CD4-positive, alpha-beta memory T cell (primary cell): ENCODE results near the gene ZNF829. TPM values are rescaled to one million over a fixed set of nuclear protein-coding genes. Genes with fewer than 3 reads are reported as not detected.
A peak's percentile ranks its signal among the peaks of the same experiment; 100 is the strongest.

Experiments
- CTCF ChIA-PET: fragments of 350-600 bp; sonication (Branson Sonifier 250); formaldehyde crosslinking; loops from one replicate; lab custom pipeline; 2021; ENCODE audit warnings: inconsistent platforms; ENCODE audit not compliant: partially characterized antibody; lab: Charles Lee
- POLR2A ChIA-PET: fragments of 350-600 bp; sonication (Branson Sonifier 250); formaldehyde crosslinking; loops from one replicate; lab custom pipeline; 2021; ENCODE audit not compliant: partially characterized antibody; lab: Charles Lee
- DNase-seq, 5 donors: peaks; one replicate each; pipeline versions ENCODE4 v3.0.0 to v3.0.0-alpha.2; 2020 to 2022; ENCODE audit warnings: mixed read lengths in 1 of 5
- H3K27ac ChIP-seq: one replicate; pipeline ENCODE4 v1.7.0; 2013; ENCODE audit warnings: low read depth, low read length
- H3K27me3 ChIP-seq: 2 replicates; pipeline ENCODE4 v1.7.0; 2013; ENCODE audit warnings: mild to moderate bottlenecking, low read length, moderate library complexity; ENCODE audit not compliant: insufficient read depth
- H3K36me3 ChIP-seq: 2 replicates; pipeline ENCODE4 v1.7.0; 2013; ENCODE audit warnings: mild to moderate bottlenecking, low read length, moderate library complexity; ENCODE audit not compliant: insufficient read depth
- H3K4me1 ChIP-seq: 2 replicates; pipeline ENCODE4 v1.7.0; 2013; ENCODE audit warnings: mild to moderate bottlenecking, low read length, moderate library complexity; ENCODE audit not compliant: insufficient read depth
- H3K4me3 ChIP-seq, 2 donors: one replicate each; pipeline ENCODE4 v1.7.0; 2013; ENCODE audit warnings: low read length in 2 of 2, mild to moderate bottlenecking in 1 of 2
- H3K9me3 ChIP-seq, 2 donors: one replicate each; pipeline ENCODE4 v1.7.0; 2013; ENCODE audit warnings: low read length in 2 of 2, control low read depth in 1 of 2; ENCODE audit not compliant: control insufficient read depth in 1 of 2
- H3K27ac Mint-ChIP-seq, 7 donors: one replicate each; pipeline ENCODE4 v1.8.0; 2020 to 2021; ENCODE audit warnings: mixed read lengths in 7 of 7, mild to moderate bottlenecking in 6 of 7, inconsistent platforms in 3 of 7, moderate library complexity in 3 of 7
- H3K27me3 Mint-ChIP-seq, 2 donors: one replicate each; pipeline ENCODE4 v1.8.0; 2020 to 2021; ENCODE audit warnings: mixed read lengths in 2 of 2
- H3K36me3 Mint-ChIP-seq, 2 donors: one replicate each; pipeline ENCODE4 v1.8.0; 2020 to 2021; ENCODE audit warnings: mixed read lengths in 2 of 2, inconsistent platforms in 1 of 2, mild to moderate bottlenecking in 1 of 2
- H3K4me1 Mint-ChIP-seq, 4 donors: one replicate each; pipeline ENCODE4 v1.8.0; 2020 to 2021; ENCODE audit warnings: mixed read lengths in 4 of 4, mild to moderate bottlenecking in 1 of 4
- H3K4me3 Mint-ChIP-seq, 8 donors: one replicate each; pipeline ENCODE4 v1.8.0; 2020 to 2021; ENCODE audit warnings: mixed read lengths in 8 of 8, mild to moderate bottlenecking in 7 of 8, moderate library complexity in 6 of 8, inconsistent platforms in 3 of 8
- H3K9me3 Mint-ChIP-seq, 8 donors: one replicate each; pipeline ENCODE4 v1.8.0; 2020 to 2021; ENCODE audit warnings: mixed read lengths in 8 of 8, mild to moderate bottlenecking in 5 of 8, inconsistent platforms in 3 of 8, moderate library complexity in 1 of 8
- intact Hi-C: fragments of 100-400 bp; cut with micrococcal nuclease; formaldehyde crosslinking; loops from one replicate; pipeline ENCODE4 v1.15.1; 2023
- polyA plus RNA-seq, 2 donors: library from polyadenylated mRNA; unstranded; fragments of 300-500 nt; fragmentation: Illumina TruSeq; gene quantifications; one replicate each; pipeline ENCODE4 v1.2.3, GENCODE V29; 2021
- total RNA-seq, 2 experiments: library from RNA; stranded (reverse); gene quantifications; one replicate each; pipeline ENCODE4 v1.2.3, GENCODE V29; 2021

ZNF829 gene
- total and polyA plus RNA-seq, 4 experiments from 2014 or later: 2.0 to 9.8 (median 6.2) TPM

GRCh38 chr19:36851898-36852297, 64.2 kb downstream of the ZNF829 start:
- Histone ChIP-seq H3K27me3 (no peaks in the 10 kb centered on the region), H3K27ac (peak overlapping the region; percentile 86), H3K4me3 (peak overlapping the region in 1 of 2 donors; percentile 88), H3K36me3 (peaks cover 4% of the 10 kb centered on the region), H3K9me3 (peaks cover 0 to 8% of the 10 kb centered on the region in 2 donors), H3K4me1 (peaks cover 29% of the 10 kb centered on the region)
- Mint-ChIP-seq H3K36me3 (peaks cover 32 to 36% of the 10 kb centered on the region in 2 donors), H3K4me3 (peak overlapping the region in 1 of 8 donors; percentile 66), H3K27ac (peak overlapping the region in 2 of 7 donors; percentile 44 to 63), H3K4me1 (peaks cover 5 to 26% (median 9%) of the 10 kb centered on the region in 4 donors), H3K27me3 (no peaks in the 10 kb centered on the region), H3K9me3 (peaks cover 0 to 26% (median 12%) of the 10 kb centered on the region in 8 donors)
- ChIA-PET POLR2A (interaction anchor here (0.6 to 5.2 kb wide), 4 partner anchors 14 to 869 kb away, joined by 3 to 183 read pairs (median 10); partner anchors contain the start of genes ZNF382, ZNF570 and ZNF790), CTCF (interaction anchor here (0.7 kb wide), 1 partner anchor 104 kb away, joined by 3 read pairs; no protein-coding TSS in a partner anchor)
- DNase-seq: no peak
- intact Hi-C loops: loop anchor here (2.0 kb wide), 4 partner anchors 185 to 615 kb away; partner anchors contain the start of genes ZNF420, ZNF461, ZNF527 and ZNF569

- Histone ChIP-seq H3K9me3 (peaks cover 0 to 5% of the 10 kb centered on the region in 2 donors), H3K27ac (peak within 1 kb of the TSS; percentile 86), H3K4me1 (peaks cover 29% of the 10 kb centered on the region), H3K36me3 (peaks cover 4% of the 10 kb centered on the region), H3K27me3 (no peaks in the 10 kb centered on the region), H3K4me3 (peak within 1 kb of the TSS; percentile 88 to 97)
- intact Hi-C loops: loop anchor here (1.0 to 2.0 kb wide), 15 partner anchors 12 to 636 kb away; partner anchors contain the start of genes ZNF260, ZNF420, ZNF461 and ZNF527
- H3K4me3 Mint-ChIP-seq: no peak within 1 kb of the TSS
- ChIA-PET CTCF (interaction anchor here (1.0 to 1.1 kb wide), 2 partner anchors 13 to 656 kb away, joined by 3 to 4 read pairs; partner anchors contain the start of gene ZNF793), POLR2A (interaction anchor here (0.8 to 5.2 kb wide), 28 partner anchors 10 to 804 kb away, joined by 3 to 183 read pairs (median 7); partner anchors contain the start of genes POLR2I, TBCB, ZFP14 and ZFP30)
- DNase-seq: peak; percentile 87 to 94 (median 89)
- no peaks in the 10 kb centered on the region for H3K27me3 Mint-ChIP-seq
- peaks cover 30 to 32% of the 10 kb centered on the region in 2 donors for H3K36me3 Mint-ChIP-seq
- H3K9me3 Mint-ChIP-seq: peaks cover 0 to 16% (median 7%) of the 10 kb centered on the region in 8 donors
- H3K27ac Mint-ChIP-seq: no peak within 1 kb of the TSS
- H3K4me1 Mint-ChIP-seq: peaks cover 5 to 24% (median 11%) of the 10 kb centered on the region in 4 donors
Observed at GRCh38 chr19:36850559-36851442, 65.3 kb downstream of the ZNF829 start, which contains the start of gene ZNF345. TSS of gene ZNF345 (plus strand) at chr19:36850876. CDS start at chr19:36876831, 25,955 bp downstream.

GRCh38 chr19:36849701-36850558, 66.2 kb downstream of the ZNF829 start:
- peaks cover 33 to 34% of the 10 kb centered on the region in 2 donors for H3K36me3 Mint-ChIP-seq
- peaks cover 0 to 11% (median 4%) of the 10 kb centered on the region in 8 donors for H3K9me3 Mint-ChIP-seq
- H3K27me3 Mint-ChIP-seq: no peaks in the 10 kb centered on the region
- H3K36me3 ChIP-seq: peaks cover 4% of the 10 kb centered on the region
- no peak overlapping the region for H3K27ac Mint-ChIP-seq
- peak overlapping the region; percentile 88 to 97 for H3K4me3 ChIP-seq
- H3K4me1 Mint-ChIP-seq: peaks cover 3 to 22% (median 11%) of the 10 kb centered on the region in 4 donors
- intact Hi-C loops: loop anchor here (1.0 to 2.0 kb wide), 15 partner anchors 12 to 636 kb away; partner anchors contain the start of genes ZNF260, ZNF420, ZNF461 and ZNF527
- H3K27ac ChIP-seq: peak overlapping the region; percentile 86
- H3K9me3 ChIP-seq: peaks cover 0 to 5% of the 10 kb centered on the region in 2 donors
- H3K27me3 ChIP-seq: no peaks in the 10 kb centered on the region
- H3K4me1 ChIP-seq: peaks cover 29% of the 10 kb centered on the region
- H3K4me3 Mint-ChIP-seq: no peak overlapping the region
- POLR2A ChIA-PET: interaction anchor here (0.7 to 5.2 kb wide), 36 partner anchors 9 to 1058 kb away, joined by 3 to 183 read pairs (median 5); partner anchors contain the start of genes POLR2I, TBCB, ZFP14 and ZFP30
- DNase-seq: peak; percentile 86 to 96 (median 88)
- CTCF ChIA-PET: interaction anchor here (1.0 to 1.9 kb wide), 4 partner anchors 10 to 657 kb away, joined by 3 to 8 read pairs (median 4); partner anchors contain the start of genes ZNF790 and ZNF793

GRCh38 chr19:36847968-36848367, 68.1 kb downstream of the ZNF829 start:
- intact Hi-C loops: no loop called here
- Mint-ChIP-seq H3K36me3 (peaks cover 27 to 31% of the 10 kb centered on the region in 2 donors), H3K9me3 (peaks cover 0 to 13% (median 3%) of the 10 kb centered on the region in 8 donors), H3K27ac (peak overlapping the region in 3 of 7 donors; percentile 34 to 95 (median 90)), H3K4me1 (peaks cover 3 to 10% (median 6%) of the 10 kb centered on the region in 4 donors), H3K4me3 (peak overlapping the region in 4 of 8 donors; percentile 69 to 85 (median 80)), H3K27me3 (no peaks in the 10 kb centered on the region)
- POLR2A ChIA-PET: interaction anchor here (5.2 kb wide), 1 partner anchor 10 kb away, joined by 183 read pairs; the partner anchor contains the start of gene ZNF790
- CTCF ChIA-PET: interaction anchor here (1.9 kb wide), 1 partner anchor 10 kb away, joined by 8 read pairs; the partner anchor contains the start of gene ZNF790
- Histone ChIP-seq H3K4me1 (peaks cover 29% of the 10 kb centered on the region), H3K27me3 (no peaks in the 10 kb centered on the region), H3K27ac (no peak overlapping the region), H3K36me3 (no peaks in the 10 kb centered on the region), H3K4me3 (no peak overlapping the region), H3K9me3 (no peaks in the 10 kb centered on the region)
- no peak for DNase-seq

- Mint-ChIP-seq H3K36me3 (peaks cover 27 to 43% of the 10 kb centered on the region in 2 donors), H3K9me3 (peaks cover 0 to 34% (median 23%) of the 10 kb centered on the region in 8 donors), H3K27ac (peak overlapping the region in 2 of 7 donors; percentile 45 to 54), H3K4me1 (peaks cover 0 to 13% (median 5%) of the 10 kb centered on the region in 4 donors), H3K4me3 (peak overlapping the region in 3 of 8 donors; percentile 33 to 71 (median 55)), H3K27me3 (no peaks in the 10 kb centered on the region)
- Histone ChIP-seq H3K36me3 (no peaks in the 10 kb centered on the region), H3K27me3 (no peaks in the 10 kb centered on the region), H3K27ac (peak overlapping the region; percentile 73), H3K4me3 (peak overlapping the region; percentile 48 to 97), H3K4me1 (peaks cover 18% of the 10 kb centered on the region), H3K9me3 (peaks cover 0 to 15% of the 10 kb centered on the region in 2 donors)
- DNase-seq: no peak
- CTCF ChIA-PET: interaction anchor here (1.3 kb wide), 1 partner anchor 10 kb away, joined by 3 read pairs; no protein-coding TSS in a partner anchor
- POLR2A ChIA-PET: interaction anchor here (0.6 to 5.0 kb wide), 12 partner anchors 11 to 857 kb away, joined by 3 to 183 read pairs (median 6); partner anchors contain the start of genes ZNF345, ZNF529, ZNF540 and ZNF567
- intact Hi-C loops: loop anchor here (1.0 to 5.0 kb wide), 9 partner anchors 11 to 350 kb away; partner anchors contain the start of genes ZNF345, ZNF382, ZNF461 and ZNF566
Observed at GRCh38 chr19:36838784-36839324, 77.2 kb downstream of the ZNF829 start.
